H1 (cell line): Measurements from ENCODE around the gene RBSN.

Source experiments
- ATF3 ChIP-seq: IDR thresholded peaks from 2 replicates; pipeline ENCODE4 v1.6.1; 2011; ENCODE audit warnings: low read depth, mild to moderate bottlenecking, low read length; ENCODE audit not compliant: insufficient read depth
- CTCF ChIP-seq, 3 experiments: IDR thresholded peaks; 1 replicate in 2 of 3; 2 replicates in 1 of 3; pipeline versions ENCODE4 v1.5.1 to v1.6.1; 2011; ENCODE audit warnings: low read length in 3 of 3, mild to moderate bottlenecking in 3 of 3, inconsistent platforms in 2 of 3, low read depth in 1 of 3, moderate library complexity in 1 of 3; ENCODE audit not compliant: insufficient read depth in 1 of 3; ENCODE audit errors: control extremely low read depth in 1 of 3

- no peak for TF ChIP-seq ATF3
- TF ChIP-seq CTCF (IDR thresholded peaks at IDR 0.05; ENCODE audit: control extremely low read depth in 1 of 3, insufficient read depth in 1 of 3, low read depth in 1 of 3, low read length in 3 of 3) = no peak
These were observed 27.2 kb downstream of the RBSN start for GRCh38 chr3:15071699-15072098.
